ENCODE data around the gene SCNN1B.

SCNN1B gene

DNA sequence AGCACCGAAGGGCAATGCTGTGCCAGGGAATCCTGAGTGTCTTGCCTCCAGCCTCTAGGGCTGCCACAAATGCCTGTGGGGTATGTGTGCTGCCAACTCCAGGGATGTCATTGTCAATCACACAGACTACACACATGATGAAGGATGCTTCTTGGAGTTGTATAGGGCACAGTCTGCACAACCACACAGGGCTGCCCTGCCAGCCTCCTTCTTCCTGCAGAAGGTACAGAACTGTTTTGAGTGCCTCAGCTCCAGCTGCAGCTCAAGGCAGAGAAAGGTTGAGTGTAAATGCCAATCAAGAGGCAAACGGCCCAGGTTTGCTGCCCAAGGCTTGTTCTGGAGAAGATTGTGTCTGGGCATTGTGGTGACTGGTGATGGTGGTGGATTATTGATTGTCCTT, 15.6 kb downstream of the SCNN1B start:
- TF ChIP-seq KLF7 (tag by site-specific recombination; IDR thresholded peaks at IDR 0.05; ENCODE audit: borderline replicate concordance) (no peak), ZNF2 (tag by site-specific recombination; IDR thresholded peaks at IDR 0.05) (no peak), MYNN (tag by site-specific recombination; IDR thresholded peaks at IDR 0.05; ENCODE audit: borderline replicate concordance) (no peak), ZNF561 (tag by site-specific recombination; IDR thresholded peaks at IDR 0.05; ENCODE audit: borderline replicate concordance) (no peak), ZNF423 (tag by site-specific recombination; IDR thresholded peaks at IDR 0.05) (no peak), ZNF530 (tag by site-specific recombination; IDR thresholded peaks at IDR 0.05; ENCODE audit: low read depth) (no peak), ZNF571 (tag by site-specific recombination; IDR thresholded peaks at IDR 0.05) (no peak)
- TF ChIP-seq, protein P1, sequence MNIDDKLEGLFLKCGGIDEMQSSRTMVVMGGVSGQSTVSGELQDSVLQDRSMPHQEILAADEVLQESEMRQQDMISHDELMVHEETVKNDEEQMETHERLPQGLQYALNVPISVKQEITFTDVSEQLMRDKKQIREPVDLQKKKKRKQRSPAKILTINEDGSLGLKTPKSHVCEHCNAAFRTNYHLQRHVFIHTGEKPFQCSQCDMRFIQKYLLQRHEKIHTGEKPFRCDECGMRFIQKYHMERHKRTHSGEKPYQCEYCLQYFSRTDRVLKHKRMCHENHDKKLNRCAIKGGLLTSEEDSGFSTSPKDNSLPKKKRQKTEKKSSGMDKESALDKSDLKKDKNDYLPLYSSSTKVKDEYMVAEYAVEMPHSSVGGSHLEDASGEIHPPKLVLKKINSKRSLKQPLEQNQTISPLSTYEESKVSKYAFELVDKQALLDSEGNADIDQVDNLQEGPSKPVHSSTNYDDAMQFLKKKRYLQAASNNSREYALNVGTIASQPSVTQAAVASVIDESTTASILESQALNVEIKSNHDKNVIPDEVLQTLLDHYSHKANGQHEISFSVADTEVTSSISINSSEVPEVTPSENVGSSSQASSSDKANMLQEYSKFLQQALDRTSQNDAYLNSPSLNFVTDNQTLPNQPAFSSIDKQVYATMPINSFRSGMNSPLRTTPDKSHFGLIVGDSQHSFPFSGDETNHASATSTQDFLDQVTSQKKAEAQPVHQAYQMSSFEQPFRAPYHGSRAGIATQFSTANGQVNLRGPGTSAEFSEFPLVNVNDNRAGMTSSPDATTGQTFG (tag by site-specific recombination; IDR thresholded peaks at IDR 0.05; ENCODE audit: borderline replicate concordance): no peak
- no peak overlapping the region for H3K4me3 ChIP-seq (ENCODE audit: low read depth, low read length)
- POLR2A ChIA-PET: no interaction called here
- H3K4me1 ChIP-seq (ENCODE audit: control insufficient read depth, insufficient read depth, low read length): peaks cover 4% of the 10 kb centered on the region
- H3K36me3 ChIP-seq (ENCODE audit: control insufficient read depth in 2 of 2, insufficient read depth in 1 of 2, low read length in 2 of 2): no peaks in the 10 kb centered on the region
- no peak overlapping the region for H3K27ac ChIP-seq (ENCODE audit: extremely low read depth, low read depth, low read length)
- no peaks in the 10 kb centered on the region for H3K9me3 ChIP-seq (ENCODE audit: control insufficient read depth, insufficient read depth, low read depth, low read length)
- CTCF ChIA-PET: no interaction called here

DNA sequence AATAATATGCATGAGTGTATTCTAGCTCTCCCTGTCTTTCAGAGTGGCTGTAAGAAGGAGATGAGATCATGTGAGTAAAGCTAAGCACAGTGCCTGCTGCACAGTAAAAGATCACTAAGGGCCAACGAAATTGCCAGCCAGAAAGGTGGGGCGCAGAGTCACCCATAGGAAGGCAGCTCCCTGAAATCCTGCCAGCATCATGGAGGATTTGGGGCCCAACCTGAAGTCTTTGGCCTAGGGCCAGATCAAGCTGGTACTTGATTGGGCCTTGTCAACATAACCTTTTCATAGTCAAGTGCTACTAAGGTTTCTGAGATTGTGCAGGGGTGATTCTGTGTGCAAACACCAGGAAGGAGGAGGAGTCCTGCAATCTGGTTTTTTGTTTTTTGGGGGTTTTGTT, 16.5 kb downstream of the SCNN1B start:
- ChIA-PET CTCF (interaction anchor here (0.6 kb wide), 1 partner anchor 21 kb away, joined by 3 read pairs; no protein-coding TSS in a partner anchor), POLR2A (interaction anchor here (0.7 kb wide), 1 partner anchor 17 kb away, joined by 3 read pairs; the partner anchor contains the start of gene SCNN1B)
- TF ChIP-seq ZNF621 (tag by site-specific recombination; IDR thresholded peaks at IDR 0.05): no peak
- peak; percentile 54; the same call in 1 of the 2 replicates for TF ChIP-seq ZNF664 (tag by site-specific recombination; IDR thresholded peaks at IDR 0.05)
- no peak for TF ChIP-seq MEIS1 (CRISPR knock-in tag; IDR thresholded peaks at IDR 0.05; ENCODE audit: borderline replicate concordance)
- no peak for TF ChIP-seq ZNF155 (tag by site-specific recombination; IDR thresholded peaks at IDR 0.05)
- no peak for TF ChIP-seq ZNF138 (tag by site-specific recombination; IDR thresholded peaks at IDR 0.05; ENCODE audit: borderline replicate concordance)
- no peak for TF ChIP-seq TCF7L2 (IDR thresholded peaks at IDR 0.05; ENCODE audit: borderline replicate concordance, low read depth, low read length)
- no peak for TF ChIP-seq BCL6B (tag by site-specific recombination; IDR thresholded peaks at IDR 0.05)
- peak; percentile 64 for TF ChIP-seq PRDM10 (tag by site-specific recombination; IDR thresholded peaks at IDR 0.05)
- TF ChIP-seq ZBTB1 (tag by site-specific recombination; IDR thresholded peaks at IDR 0.05): no peak

More for the DNA sequence above, 16.5 kb downstream of the SCNN1B start:
- Histone ChIP-seq H3K4me3 (ENCODE audit: low read depth, low read length) (no peak overlapping the region), H3K36me3 (ENCODE audit: control insufficient read depth in 2 of 2, insufficient read depth in 1 of 2, low read length in 2 of 2) (no peaks in the 10 kb centered on the region), H3K4me1 (ENCODE audit: control insufficient read depth, insufficient read depth, low read length) (peaks cover 4% of the 10 kb centered on the region), H3K27ac (ENCODE audit: extremely low read depth, low read depth, low read length) (no peak overlapping the region), H3K9me3 (ENCODE audit: control insufficient read depth, insufficient read depth, low read depth, low read length) (no peaks in the 10 kb centered on the region)

All from HEK293 (cell line).